Epithelial cell of prostate (primary cell): ENCODE results near the gene PHLDA2.

Experiments used
- DNase-seq: peaks from one replicate; pipeline ENCODE4 v3.0.0-alpha.2; 2011; ENCODE audit warnings: low read depth, low spot score
- H3K27ac ChIP-seq: fragments of 450-650 bp; 2 replicates; pipeline ENCODE4 v1.5.1; 2017; ENCODE audit warnings: mild to moderate bottlenecking

The PHLDA2 gene

GRCh38 chr11:2928605-2929530 lies at the start of gene PHLDA2:
PHLDA2 (minus strand) TSS chr11:2929420; CDS start chr11:2929364, 56 bp downstream.
- no peak for DNase-seq
- H3K27ac ChIP-seq = peak within 1 kb of the TSS; percentile 99

GRCh38 chr11:2977113-2977512 lies 47.9 kb upstream of the PHLDA2 start:
- DNase-seq = no peak
- no peak overlapping the region for H3K27ac ChIP-seq

- no peak for DNase-seq
- no peak overlapping the region for H3K27ac ChIP-seq
Observed at GRCh38 chr11:2976294-2977063, 47.3 kb upstream of the PHLDA2 start.

GRCh38 chr11:2975594-2975993 lies 46.4 kb upstream of the PHLDA2 start:
- no peak for DNase-seq
- H3K27ac ChIP-seq = no peak overlapping the region

GRCh38 chr11:2974272-2974671 lies 45.1 kb upstream of the PHLDA2 start:
- H3K27ac ChIP-seq = no peak overlapping the region
- no peak for DNase-seq

- DNase-seq = no peak
- H3K27ac ChIP-seq = no peak overlapping the region
Observed at GRCh38 chr11:2968341-2968900, 39.2 kb upstream of the PHLDA2 start.

- no peak for DNase-seq
- no peak overlapping the region for H3K27ac ChIP-seq
Observed at GRCh38 chr11:2964782-2965181, 35.6 kb upstream of the PHLDA2 start.

GRCh38 chr11:2963761-2964160 lies 34.5 kb upstream of the PHLDA2 start:
- H3K27ac ChIP-seq = peak overlapping the region; percentile 44
- no peak for DNase-seq

- peak overlapping the region; percentile 44 for H3K27ac ChIP-seq
- DNase-seq = no peak
Observed at GRCh38 chr11:2963112-2963754, 34.0 kb upstream of the PHLDA2 start.

- H3K27ac ChIP-seq = no peak overlapping the region
- no peak for DNase-seq
Observed at GRCh38 chr11:2961080-2961479, 31.9 kb upstream of the PHLDA2 start.

GRCh38 chr11:2960139-2960538 lies 30.9 kb upstream of the PHLDA2 start:
- no peak overlapping the region for H3K27ac ChIP-seq
- DNase-seq = no peak

- no peak for DNase-seq
- H3K27ac ChIP-seq = no peak overlapping the region
Observed at GRCh38 chr11:2958251-2958650, 29.0 kb upstream of the PHLDA2 start.

- DNase-seq = no peak
- H3K27ac ChIP-seq = no peak overlapping the region
Observed at GRCh38 chr11:2955906-2956476, 26.8 kb upstream of the PHLDA2 start.

GRCh38 chr11:2954263-2954662 lies 25.0 kb upstream of the PHLDA2 start:
- no peak overlapping the region for H3K27ac ChIP-seq
- no peak for DNase-seq

- no peak for DNase-seq
- no peak overlapping the region for H3K27ac ChIP-seq
Observed at GRCh38 chr11:2952290-2952689, 23.1 kb upstream of the PHLDA2 start.

GRCh38 chr11:2951231-2952110 lies 22.3 kb upstream of the PHLDA2 start:
- no peak for DNase-seq

GRCh38 chr11:2950825-2951224 lies 21.6 kb upstream of the PHLDA2 start:
- no peak overlapping the region for H3K27ac ChIP-seq
- no peak for DNase-seq

More at GRCh38 chr11:2951231-2952110, 22.3 kb upstream of the PHLDA2 start:
- H3K27ac ChIP-seq = peak overlapping the region; percentile 27

GRCh38 chr11:2949920-2950319 lies 20.7 kb upstream of the PHLDA2 start:
- H3K27ac ChIP-seq = no peak overlapping the region
- no peak for DNase-seq

GRCh38 chr11:2947744-2948143 lies 18.5 kb upstream of the PHLDA2 start:
- no peak for DNase-seq
- H3K27ac ChIP-seq = no peak overlapping the region
